ENCODE data around the gene ZNF593.

ZNF593 gene

DNA sequence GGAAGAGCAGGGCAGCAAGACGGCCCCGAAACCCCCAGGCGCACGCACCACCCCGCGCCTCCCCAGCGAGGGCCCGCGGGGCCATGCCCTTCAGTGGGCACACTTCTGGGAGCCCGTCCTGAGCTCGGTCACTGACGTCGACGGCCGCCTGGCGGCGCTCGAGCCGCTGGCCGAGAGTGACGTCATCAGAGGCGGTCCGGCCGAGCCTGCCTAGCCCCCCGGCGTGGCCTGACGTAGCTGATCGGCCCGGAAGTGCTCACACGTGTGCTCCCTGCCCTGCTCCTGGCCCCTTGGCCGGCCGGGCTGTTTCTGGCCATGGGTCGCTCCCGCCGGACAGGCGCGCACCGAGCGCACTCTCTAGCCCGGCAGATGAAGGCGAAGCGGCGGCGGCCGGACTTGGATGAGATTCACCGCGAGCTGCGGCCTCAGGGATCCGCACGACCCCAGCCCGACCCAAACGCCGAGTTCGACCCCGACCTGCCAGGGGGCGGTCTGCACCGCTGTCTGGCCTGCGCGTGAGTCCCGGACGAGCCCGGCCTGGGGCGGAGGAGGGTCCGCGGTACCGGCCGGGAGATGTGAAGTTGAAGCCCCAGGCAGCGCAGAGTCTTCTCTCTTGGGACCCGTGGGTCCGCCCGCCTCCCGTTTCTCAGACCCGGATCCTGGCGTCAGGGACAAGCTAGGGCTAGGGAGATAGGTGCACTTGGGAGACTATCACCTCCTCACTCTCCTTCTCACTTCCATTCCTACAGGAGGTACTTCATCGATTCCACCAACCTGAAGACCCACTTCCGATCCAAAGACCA, at the start of gene ZNF593:
TSS of gene ZNF593 (plus strand) at position 240 of the 803 bp plus-strand sequence. CDS start at position 316, 76 bp downstream.
- peak; percentile 93 for DNase-seq

DNA sequence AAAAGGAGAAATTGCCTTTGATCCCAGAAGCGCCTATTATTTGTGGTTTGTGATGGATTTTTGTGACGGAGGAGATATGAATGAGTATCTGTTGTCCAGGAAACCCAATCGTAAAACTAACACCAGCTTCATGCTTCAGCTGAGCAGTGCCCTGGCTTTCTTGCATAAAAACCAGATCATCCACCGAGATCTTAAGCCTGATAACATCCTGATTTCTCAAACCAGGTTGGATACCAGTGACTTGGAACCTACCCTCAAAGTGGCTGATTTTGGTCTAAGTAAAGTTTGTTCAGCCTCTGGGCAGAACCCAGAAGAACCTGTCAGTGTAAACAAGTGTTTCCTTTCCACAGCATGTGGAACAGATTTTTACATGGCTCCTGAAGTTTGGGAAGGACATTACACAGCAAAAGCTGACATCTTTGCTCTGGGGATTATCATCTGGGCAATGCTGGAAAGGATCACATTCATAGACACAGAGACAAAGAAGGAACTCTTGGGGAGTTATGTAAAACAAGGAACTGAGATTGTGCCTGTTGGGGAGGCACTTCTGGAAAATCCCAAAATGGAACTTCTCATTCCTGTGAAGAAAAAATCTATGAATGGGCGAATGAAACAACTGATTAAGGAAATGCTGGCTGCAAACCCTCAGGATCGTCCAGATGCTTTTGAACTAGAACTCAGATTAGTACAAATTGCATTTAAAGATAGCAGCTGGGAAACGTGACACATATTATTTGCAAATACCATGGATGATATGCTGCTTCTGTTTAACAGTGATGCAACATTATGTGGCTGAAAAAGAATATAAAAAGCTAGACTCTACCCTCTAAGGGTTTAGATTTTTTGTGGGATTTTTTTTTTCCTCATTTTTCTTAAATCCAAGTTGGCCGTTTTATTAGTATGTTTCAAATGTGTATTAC, 47.6 kb upstream of the ZNF593 start:
- DNase-seq = no peak

DNA sequence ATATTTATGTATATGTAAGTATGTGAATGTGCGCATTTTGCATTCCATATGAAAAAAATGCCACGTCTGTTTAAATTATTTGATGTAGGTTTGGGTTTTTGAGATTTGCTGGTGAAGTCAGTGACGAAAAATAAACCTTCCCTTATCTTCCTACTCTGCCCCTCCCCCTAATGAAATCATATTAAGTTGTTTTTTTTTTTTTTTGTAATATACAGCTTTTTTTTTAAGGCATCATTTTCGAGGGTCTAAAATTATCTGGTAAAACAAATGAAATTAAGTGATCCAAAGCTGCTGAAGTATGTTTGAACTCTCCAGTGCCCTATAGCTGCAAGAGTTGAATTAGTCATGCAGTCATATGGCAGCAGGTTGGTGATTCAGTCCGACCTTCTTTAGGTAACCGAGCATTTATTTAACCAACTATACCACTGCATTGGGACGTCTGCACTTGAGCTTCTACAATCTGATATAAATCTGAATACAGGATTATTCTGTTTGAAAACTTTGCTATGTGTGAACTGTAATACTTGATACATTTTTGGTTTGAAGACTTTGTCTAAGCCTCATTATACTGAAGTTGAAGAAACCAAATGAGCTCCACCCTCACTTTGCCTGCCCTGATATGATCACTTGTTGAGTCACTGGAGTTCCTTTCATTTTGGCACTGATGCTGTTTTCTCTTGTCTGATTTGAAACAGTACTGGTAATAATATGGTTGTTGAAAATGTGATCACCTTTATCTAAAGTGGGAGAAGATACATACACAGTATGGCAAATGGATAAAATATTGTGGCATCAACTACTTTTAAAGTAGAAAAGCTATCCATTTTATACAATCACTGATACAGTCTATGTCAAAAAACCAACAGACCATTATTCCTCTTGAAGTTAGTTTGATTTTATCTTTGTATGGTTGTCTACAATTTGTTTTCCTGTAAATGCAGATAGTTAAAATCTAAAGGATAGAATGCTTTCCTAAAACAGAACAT, 46.4 kb upstream of the ZNF593 start:
- DNase-seq = no peak

DNA sequence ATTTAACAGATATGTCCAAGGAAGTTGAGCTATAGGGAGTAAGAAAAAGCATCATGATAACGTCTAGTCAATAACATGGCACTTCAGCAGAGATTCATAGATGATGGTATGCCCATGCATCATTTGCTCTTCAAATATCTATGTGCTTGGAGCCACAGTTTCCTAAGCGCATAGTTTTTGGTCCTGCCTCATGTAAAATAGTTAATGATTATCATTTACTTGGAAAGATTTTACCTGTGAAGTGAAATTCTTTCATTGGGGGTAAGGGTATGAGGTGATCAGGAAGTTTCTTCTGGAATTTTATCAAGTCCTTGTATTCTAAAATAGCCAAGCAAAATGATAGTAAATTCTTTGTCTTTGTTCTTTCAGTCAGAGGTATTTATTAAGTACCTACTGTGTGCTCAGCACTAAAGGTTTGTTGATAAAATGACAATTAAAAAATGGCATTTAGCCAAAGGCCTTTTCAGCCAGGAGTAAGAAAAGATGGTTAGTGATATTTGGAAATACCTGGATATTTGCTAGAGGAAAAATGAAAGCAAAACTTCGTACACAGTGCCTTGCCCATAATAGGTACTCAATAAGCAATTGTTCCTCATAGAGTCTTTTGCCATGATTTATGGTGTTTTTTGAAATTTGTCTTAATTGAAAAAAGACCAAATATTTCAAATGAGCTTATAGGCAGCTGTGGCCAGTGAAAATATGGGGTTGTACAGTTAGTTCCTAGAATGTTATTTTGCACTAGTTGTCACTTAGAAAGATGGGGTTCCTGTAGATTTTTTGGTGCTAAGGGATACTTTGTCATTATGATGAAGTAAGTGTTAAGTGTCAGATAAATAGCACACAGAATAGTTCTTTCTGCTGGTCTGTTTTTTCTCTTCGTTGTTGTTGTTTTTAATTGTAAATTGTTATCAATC, 45.0 kb upstream of the ZNF593 start:
- no peak for DNase-seq

DNA sequence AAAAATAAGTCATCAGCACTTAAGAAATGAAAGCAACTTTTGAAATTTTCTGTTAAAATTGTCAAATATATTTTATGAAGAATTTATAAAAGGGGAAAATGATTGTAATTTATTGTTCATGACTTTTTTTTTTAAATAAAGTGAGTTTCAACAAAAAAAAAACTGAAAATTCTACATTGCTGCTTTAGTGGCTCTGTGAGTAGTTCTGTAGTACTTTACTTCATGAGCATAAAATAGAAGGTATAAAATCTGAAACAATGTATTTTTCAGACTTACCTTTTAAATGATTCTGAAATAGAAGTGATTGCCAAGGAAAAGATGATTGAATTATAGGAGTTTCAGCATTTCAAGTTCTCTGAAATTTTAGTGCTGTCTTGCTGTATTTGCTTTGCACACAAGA, 44.3 kb upstream of the ZNF593 start:
- no peak for DNase-seq

DNA sequence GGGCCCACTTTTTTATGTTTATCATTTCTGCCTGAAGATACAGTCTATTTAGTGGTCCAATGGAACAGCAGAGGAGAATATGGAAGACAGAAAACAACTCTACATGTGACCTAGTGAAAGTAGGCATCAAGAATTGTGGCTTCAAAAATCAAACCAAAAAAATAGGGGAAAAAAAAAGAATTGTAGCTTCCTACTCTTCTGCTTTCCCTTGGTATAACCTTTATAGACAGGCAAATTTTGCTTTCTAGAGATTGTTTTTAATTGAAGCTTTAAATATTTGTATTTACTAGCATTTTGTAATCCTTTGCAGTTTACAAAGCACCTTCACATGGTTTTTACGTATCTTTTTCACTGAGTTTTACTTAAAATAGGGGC, 43.8 kb upstream of the ZNF593 start:
- DNase-seq = no peak

DNA sequence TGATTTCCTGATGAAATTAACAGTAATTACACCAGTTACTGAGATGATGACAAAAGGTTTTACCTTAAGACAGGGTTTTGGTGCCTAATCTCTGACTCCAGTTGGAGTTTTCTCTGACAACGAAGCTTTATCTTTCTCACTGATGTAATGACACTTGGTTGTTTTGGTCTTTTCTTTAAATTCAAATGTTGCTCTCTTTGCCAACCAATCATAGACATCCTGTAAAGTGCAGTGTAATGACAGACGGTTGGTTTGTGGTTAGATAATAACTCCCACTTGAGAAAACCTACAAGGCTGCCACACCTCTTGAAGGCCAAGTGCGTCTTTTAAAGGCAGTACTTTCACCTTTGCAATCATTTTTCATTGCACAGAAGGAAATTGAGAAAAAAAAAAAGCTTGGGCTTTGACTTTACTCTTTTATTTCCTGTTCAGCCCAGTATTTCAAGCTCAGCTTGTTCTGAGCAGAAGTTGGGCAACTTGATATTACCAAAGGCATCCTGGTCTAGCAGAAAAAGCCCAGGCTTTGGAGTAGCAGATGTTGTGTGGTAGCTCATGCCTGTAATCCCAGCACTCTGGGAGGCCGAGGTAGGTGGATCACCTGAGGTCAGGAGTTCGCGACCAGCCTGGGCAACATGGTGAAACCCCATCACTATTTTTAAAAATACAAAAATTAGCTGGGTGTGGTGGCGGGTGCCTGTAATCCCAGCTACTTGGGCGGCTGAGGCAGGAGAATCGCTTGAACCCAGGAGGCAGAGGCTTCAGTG, 43.2 kb upstream of the ZNF593 start:
- no peak for DNase-seq

DNA sequence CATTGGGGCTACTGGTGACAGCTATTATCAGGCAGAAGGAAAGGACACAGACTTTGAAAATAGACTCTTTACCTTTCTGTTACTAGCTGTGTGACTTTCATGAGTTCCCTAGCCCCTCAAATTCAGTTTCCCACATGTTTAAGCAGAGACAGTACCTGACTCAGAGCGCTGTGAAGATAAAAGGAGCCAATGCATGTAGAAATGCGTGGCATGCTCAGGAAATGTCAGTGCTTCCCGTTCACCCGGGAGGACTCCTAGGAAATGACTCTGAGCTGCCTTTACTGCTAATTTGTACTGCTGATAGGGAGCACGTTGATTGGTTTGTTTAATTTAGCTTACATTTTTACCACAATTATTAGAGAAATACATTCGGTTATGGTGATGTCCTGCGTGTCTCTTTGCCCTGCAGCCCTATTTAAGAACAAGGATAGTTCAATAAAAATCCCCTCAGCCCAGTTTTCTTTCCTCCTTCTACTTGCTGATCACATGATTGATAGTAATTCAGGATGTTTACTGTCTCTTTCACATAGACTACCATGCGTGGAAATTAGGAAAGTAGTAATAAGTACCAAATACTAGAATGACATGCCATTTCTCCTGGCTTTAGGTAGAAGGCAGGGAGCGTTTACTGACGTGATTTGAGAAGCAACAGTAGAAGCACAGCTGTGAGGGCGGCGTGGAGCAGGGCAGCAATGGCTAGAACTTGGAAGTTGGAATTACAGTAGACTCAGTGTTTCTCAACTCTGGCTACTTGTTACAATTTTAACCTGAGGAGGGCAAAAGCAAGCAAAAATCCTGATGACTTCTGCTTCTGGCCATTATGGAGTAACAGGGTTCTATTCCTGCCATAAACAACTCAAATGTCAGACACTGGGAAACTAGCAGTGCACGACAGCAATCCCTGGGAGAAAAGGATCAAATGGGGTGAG, 42.2 kb upstream of the ZNF593 start:
- DNase-seq = no peak

DNA sequence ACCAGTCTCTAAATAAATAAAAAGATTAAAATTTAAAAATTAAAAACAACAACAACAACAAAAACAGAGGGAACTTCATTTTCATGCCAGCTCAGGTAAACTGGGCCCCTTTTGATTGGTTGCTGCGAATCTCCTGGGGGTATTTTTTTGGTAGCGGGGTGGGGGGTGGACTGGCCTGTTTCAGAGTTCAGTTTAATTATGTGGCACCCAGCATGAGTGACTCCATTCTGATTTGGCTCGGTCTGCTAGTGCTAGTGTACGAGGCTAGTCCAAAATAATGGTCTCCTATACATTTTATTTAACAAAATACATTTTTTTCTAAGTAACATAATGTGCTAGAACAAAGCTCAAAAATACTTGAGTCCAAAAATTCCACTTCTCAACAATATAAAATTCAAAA, 39.9 kb upstream of the ZNF593 start:
- no peak for DNase-seq

DNA sequence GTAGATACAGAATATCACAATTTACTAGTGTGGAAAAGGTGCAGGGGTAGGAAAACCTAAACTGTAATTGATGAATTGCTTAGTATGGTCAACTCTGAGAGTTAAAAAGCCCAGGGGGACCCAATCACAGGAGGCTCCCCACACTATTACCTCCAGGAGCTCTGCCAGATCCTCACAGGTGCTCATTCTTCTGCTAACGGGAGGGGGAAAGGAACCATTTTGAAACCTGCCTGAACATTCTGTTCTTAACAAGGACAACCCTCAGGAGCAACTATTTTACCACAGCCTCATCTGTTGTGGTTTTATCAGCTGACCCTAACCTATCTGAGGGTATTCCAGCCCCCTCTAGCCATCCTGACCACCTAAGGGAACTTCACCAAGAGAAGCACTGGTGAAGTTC, 39.0 kb upstream of the ZNF593 start:
- DNase-seq = no peak

DNA sequence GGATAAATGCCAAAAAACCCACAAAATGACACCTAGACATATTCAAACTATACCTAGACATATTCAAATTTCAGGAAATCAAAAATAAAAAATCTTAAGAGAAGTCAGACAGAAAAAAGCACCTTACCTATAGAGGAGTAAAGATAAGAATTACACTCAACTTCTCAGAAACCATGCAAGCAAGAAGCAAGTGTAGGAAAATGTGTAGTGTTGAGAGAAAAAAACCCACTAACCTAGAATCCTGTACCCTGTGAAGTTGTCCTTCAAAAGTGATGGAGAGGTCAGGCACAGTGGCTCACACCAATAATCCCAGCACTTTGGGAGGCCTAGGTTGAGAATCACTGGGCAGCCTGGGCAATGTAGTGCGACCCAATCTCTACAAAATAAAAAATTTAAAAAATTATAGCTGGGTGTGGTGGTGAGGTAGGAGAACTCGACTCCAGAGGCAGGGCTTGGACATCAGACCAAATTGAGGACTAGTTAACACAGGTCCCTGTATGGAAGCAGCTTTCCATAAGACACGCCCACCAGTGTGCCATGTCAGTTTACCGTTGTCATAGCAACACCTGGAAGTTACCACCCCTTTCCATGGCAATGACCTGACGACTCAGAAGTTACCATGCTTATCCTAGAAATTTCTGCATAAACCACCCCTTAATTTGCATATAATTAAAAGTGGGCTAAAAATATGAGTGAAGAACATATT, 37.4 kb upstream of the ZNF593 start:
- DNase-seq = no peak

DNA sequence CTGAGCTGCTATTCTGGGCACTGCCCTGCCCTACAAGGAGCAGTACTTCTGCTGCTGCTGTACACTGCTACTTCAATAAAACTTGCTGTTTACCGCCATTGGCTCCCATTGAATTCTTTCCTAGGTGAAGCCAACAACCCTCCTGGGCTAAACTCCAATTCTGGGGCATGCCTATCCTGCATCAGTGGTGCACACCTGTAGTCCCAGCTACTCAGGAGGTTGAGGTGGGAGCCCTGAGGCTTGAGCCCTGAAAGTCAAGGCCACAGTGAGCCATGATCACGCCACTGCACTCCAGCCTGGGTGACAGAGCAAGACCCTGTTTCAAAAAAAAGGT, 36.9 kb upstream of the ZNF593 start:
- DNase-seq = no peak

DNA sequence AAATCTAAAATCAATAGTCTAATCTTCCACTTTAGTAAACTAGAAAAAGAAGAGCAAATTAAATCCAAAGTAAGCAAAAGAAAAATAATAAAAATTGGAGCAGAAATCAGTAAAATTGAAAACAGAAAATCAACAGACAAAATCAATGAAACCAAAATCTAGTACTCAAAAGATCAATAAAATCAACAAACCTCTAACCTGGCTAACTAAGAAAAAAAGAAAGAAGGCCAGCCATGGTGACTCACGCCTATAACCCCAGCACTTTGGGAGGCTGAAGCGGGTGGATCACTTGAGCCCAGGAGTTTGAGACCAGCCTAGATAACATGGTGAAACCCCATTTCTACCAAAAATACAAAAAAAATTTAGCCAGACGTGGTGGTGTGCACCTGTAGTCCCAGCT, 35.2 kb upstream of the ZNF593 start:
- DNase-seq = no peak

DNA sequence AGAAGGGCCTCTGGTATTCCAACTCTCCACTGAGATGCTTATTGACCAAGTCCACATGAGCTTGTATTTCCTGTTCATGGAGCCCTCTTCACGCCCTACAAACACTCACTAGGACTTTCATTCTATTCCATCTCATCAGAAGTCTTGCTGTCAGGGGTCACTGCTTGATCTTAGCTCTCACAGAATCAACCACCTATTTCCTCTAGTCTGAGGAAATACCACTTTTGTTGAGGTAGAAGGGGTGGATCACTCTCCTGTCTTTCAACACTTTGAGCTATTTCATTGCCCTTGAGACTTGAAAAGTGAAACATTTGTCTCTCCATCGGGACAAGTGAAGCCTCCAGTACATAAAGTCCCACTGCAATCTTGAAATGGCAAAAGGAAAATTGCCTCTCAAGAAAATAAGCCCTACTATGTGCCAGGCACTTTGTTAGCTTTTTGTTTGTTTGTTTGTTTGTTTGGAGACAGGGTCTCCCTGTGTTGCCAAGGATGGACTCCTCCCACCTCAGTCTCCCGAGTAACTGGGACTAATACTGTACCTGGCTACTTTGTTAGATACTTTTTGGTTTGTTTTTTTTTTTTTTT, 30.6 kb upstream of the ZNF593 start:
- DNase-seq = no peak

DNA sequence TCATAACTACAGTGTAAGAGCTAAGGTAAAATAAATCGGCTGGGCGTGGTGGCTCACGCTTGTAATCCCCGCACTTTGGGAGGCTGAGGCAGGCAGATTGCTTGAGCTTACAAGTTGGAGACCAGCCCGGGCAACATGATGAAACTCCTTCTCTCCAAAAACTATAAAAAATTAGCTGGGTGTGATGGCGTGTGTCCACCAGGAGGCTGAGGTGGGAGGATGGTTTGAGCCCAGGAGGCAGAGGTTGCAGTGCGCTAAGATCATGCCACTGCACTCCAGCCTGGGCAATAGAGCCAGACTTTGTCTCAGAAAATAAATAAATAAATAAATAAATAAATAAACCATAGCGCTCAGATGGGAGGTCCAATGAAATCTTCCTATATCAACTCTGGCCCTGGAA, 27.5 kb upstream of the ZNF593 start:
- DNase-seq = no peak

DNA sequence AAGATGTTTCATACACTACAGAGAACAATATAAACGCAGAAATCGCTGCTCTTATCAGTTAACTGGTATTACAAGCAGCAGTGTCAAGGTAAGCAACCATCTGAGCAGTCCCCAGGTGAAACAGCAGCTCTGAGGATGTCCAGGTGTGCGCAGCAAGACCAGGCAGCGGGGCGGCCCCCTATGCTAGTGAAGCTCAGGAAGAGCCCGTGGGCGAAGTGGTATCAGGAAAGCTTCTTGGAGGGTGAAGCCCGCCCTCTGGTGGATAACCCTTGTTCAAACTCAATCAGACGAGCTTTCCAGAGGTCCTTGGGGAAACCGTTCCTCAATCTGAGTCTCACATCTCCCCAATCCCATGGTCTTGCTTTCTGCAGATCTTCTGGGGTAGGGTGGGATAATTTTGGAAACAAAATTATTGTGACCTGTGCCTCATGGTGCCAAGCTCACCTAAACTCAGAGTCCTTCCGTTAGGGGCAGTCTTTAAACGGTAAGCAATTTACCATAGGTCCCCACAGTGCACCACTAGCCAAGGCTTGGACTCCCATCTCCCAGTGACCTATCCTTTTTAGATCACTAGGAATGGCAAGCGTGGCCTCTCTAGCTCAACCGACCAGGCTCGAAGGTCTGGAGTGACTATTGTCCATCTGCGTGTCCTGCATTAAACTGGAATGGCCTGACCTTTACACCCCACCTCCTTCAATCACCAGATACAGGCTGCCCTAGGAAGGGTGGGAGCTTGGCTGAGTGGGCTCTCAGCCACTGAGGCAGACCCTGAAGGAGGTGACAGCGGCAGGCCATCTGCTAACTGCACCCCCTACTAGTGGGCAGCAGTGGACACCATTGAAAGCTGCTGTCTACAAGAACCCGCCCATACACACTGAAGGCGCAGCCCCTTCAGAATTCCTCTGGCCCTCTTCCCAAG, 24.4 kb upstream of the ZNF593 start:
- DNase-seq = peak; percentile 82

DNA sequence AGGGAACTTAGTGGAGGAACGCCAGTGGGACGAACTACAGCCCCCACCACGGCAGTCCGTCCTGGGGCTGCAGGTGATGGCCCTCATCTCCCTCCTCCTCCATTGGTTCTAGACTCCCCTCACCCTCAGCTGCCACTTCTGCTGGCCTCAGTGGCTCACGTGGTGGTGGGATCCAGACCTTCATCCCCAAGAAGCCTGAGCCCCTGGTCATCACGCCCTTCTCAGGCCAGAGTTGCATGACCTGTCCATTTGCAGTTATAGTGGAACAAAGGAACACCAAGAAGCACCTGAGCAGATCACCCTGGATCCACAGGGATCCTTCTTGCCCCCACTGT, 23.8 kb upstream of the ZNF593 start:
- DNase-seq = no peak

DNA sequence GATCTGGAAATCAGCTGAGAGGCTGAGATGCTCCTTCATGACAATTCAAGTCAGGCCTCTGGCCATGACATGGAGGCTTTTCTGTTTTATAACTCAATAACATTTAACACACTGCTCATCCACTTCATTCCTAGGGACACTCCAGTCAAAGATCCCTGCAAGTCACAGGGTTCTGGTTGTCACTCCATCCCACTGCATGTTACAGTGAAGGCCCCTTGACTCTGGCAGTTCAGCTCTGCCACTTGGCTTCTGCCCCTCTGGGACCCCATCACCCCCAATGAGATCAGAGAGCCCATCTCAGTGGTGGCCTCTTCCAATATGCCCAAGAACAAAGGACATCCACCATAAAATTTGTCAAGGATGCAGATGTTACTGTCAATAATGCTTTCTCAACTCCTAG, 20.8 kb upstream of the ZNF593 start:
- no peak for DNase-seq
